HG03066 (cell line): ENCODE data around the gene KLHL12.
"Not testable (repeated sequence)": the region's sequence is repeated elsewhere in the genome, so short reads cannot be mapped to it uniquely, and the experiment has no call there.

Experiments used
- ATAC-seq: cut with Tn5 transposase; IDR thresholded peaks from one replicate; pipeline ENCODE4 v1.9.1; 2021; ENCODE audit warnings: low read depth; ENCODE audit not compliant: unreplicated experiment

KLHL12 gene

GRCh38 chr1:202952099-202952498, 25.1 kb upstream of the KLHL12 start:
- no peak for ATAC-seq

GRCh38 chr1:202951437-202951836, 24.4 kb upstream of the KLHL12 start:
- no peak for ATAC-seq

GRCh38 chr1:202945483-202945882, 18.4 kb upstream of the KLHL12 start:
- no peak for ATAC-seq

GRCh38 chr1:202944438-202944921, 17.4 kb upstream of the KLHL12 start:
- no peak for ATAC-seq

GRCh38 chr1:202942426-202942825, 15.4 kb upstream of the KLHL12 start:
- ATAC-seq, result no peak

GRCh38 chr1:202941372-202941771, 14.3 kb upstream of the KLHL12 start:
- no peak for ATAC-seq

GRCh38 chr1:202940561-202940960, 13.5 kb upstream of the KLHL12 start:
- ATAC-seq, result no peak

GRCh38 chr1:202938287-202938925, 11.4 kb upstream of the KLHL12 start:
- no peak for ATAC-seq

- not testable (repeated sequence) for ATAC-seq
Observed at GRCh38 chr1:202936409-202936808, 9.4 kb upstream of the KLHL12 start.

GRCh38 chr1:202935844-202936243, 8.8 kb upstream of the KLHL12 start:
- no peak for ATAC-seq

- ATAC-seq, result no peak
Observed at GRCh38 chr1:202934755-202935154, 7.7 kb upstream of the KLHL12 start.

- ATAC-seq, result no peak
Observed at GRCh38 chr1:202932476-202932875, 5.4 kb upstream of the KLHL12 start.

GRCh38 chr1:202923533-202923932, 3.5 kb downstream of the KLHL12 start:
- ATAC-seq, result no peak

GRCh38 chr1:202919615-202920014, 7.4 kb downstream of the KLHL12 start:
- no peak for ATAC-seq

GRCh38 chr1:202915146-202915545, 11.9 kb downstream of the KLHL12 start:
- no peak for ATAC-seq

- ATAC-seq, result not testable (repeated sequence)
Observed at GRCh38 chr1:202912476-202912875, 14.6 kb downstream of the KLHL12 start.

- ATAC-seq, result no peak
Observed at GRCh38 chr1:202909494-202909893, 17.5 kb downstream of the KLHL12 start.

GRCh38 chr1:202908998-202909397, 18.0 kb downstream of the KLHL12 start:
- no peak for ATAC-seq

GRCh38 chr1:202905331-202905730, 21.7 kb downstream of the KLHL12 start:
- ATAC-seq, result no peak

GRCh38 chr1:202903808-202904207, 23.2 kb downstream of the KLHL12 start:
- not testable (repeated sequence) for ATAC-seq

GRCh38 chr1:202901555-202901954, 25.5 kb downstream of the KLHL12 start:
- ATAC-seq, result no peak

GRCh38 chr1:202892501-202892900, 34.5 kb downstream of the KLHL12 start:
- ATAC-seq, result no peak

- no peak for ATAC-seq
Observed at GRCh38 chr1:202890392-202890791, 36.6 kb downstream of the KLHL12 start.
